Measurements from ENCODE around the gene NUPR1. TPM values are rescaled to one million over a fixed set of nuclear protein-coding genes. Genes with fewer than 3 reads are reported as not detected.
A peak's percentile ranks its signal among the peaks of the same experiment; 100 is the strongest.

Gene NUPR1
- total RNA-seq, 2 experiments from 2014 or later = not detected

GRCh38 chr16:28494121-28494851, 44.5 kb downstream of the NUPR1 start, which contains the start of gene APOBR:
Gene APOBR (plus strand): TSS chr16:28494643. CDS start chr16:28494682, 39 bp downstream.
- TF ChIP-seq CTCF (IDR thresholded peaks at IDR 0.05) = no peak
- Mint-ChIP-seq H3K4me1 (ENCODE audit: low read depth) (peaks cover 52% of the 10 kb centered on the region), H3K9me3 (no peaks in the 10 kb centered on the region), H3K4me3 (peak within 1 kb of the TSS; percentile 86), H3K36me3 (ENCODE audit: low read depth) (peaks cover 14% of the 10 kb centered on the region), H3K27me3 (no peaks in the 10 kb centered on the region), H3K27ac (peak within 1 kb of the TSS; percentile 99)
- ChIA-PET POLR2A (interaction anchor here (0.5 to 2.2 kb wide), 8 partner anchors 9 to 338 kb away, joined by 3 to 8 read pairs (median 3); no protein-coding TSS in a partner anchor), CTCF (interaction anchor here (1.0 to 1.5 kb wide), 2 partner anchors 9 to 61 kb away, joined by 4 to 5 read pairs; no protein-coding TSS in a partner anchor)
- intact Hi-C loops (cut with micrococcal nuclease) = loop anchor here (5.0 kb wide), 1 partner anchor 328 kb away; the partner anchor contains the start of gene ATXN2L
- peak; percentile 82 for ATAC-seq
- peak; percentile 97 for DNase-seq

- CTCF ChIA-PET = interaction anchor here (0.7 to 0.8 kb wide), 2 partner anchors 57 to 493 kb away, joined by 3 to 4 read pairs; no protein-coding TSS in a partner anchor
- H3K4me1 Mint-ChIP-seq (ENCODE audit: low read depth) = peaks cover 52% of the 10 kb centered on the region
- POLR2A ChIA-PET = interaction anchor here (1.0 to 1.8 kb wide), 3 partner anchors 61 to 281 kb away, joined by 4 to 6 read pairs (median 5); partner anchors contain the start of genes SBK1, SGF29 and XPO6
- TF ChIP-seq CTCF (IDR thresholded peaks at IDR 0.05) = no peak
- no peaks in the 10 kb centered on the region for H3K9me3 Mint-ChIP-seq
- ATAC-seq (no peak), DNase-seq (no peak)
- no peaks in the 10 kb centered on the region for H3K27me3 Mint-ChIP-seq
- peaks cover 19% of the 10 kb centered on the region for H3K36me3 Mint-ChIP-seq (ENCODE audit: low read depth)
- H3K4me3 Mint-ChIP-seq = peak overlapping the region; percentile 86
- intact Hi-C loops (cut with micrococcal nuclease) = loop anchor here (5.0 kb wide), 1 partner anchor 330 kb away; the partner anchor contains the start of gene ATXN2L
- H3K27ac Mint-ChIP-seq = peak overlapping the region; percentile 100
These were observed 46.3 kb downstream of the NUPR1 start for GRCh38 chr16:28492511-28492910.

GRCh38 chr16:28491970-28492474, 46.8 kb downstream of the NUPR1 start, which contains the start of gene CLN3:
Gene CLN3 (minus strand): TSS chr16:28492074. CDS start chr16:28491759, 315 bp downstream.
- DNase-seq = peak; percentile 95
- TF ChIP-seq CTCF (IDR thresholded peaks at IDR 0.05) = no peak
- Mint-ChIP-seq H3K27ac (peak within 1 kb of the TSS; percentile 100), H3K4me3 (peak within 1 kb of the TSS; percentile 86), H3K36me3 (ENCODE audit: low read depth) (peaks cover 20% of the 10 kb centered on the region), H3K27me3 (no peaks in the 10 kb centered on the region), H3K9me3 (no peaks in the 10 kb centered on the region), H3K4me1 (ENCODE audit: low read depth) (peaks cover 52% of the 10 kb centered on the region)
- POLR2A ChIA-PET = interaction anchor here (1.0 to 1.8 kb wide), 4 partner anchors 17 to 280 kb away, joined by 4 to 6 read pairs (median 6); partner anchors contain the start of genes SBK1, SGF29 and XPO6
- intact Hi-C loops (cut with micrococcal nuclease) = loop anchor here (5.0 kb wide), 1 partner anchor 330 kb away; the partner anchor contains the start of gene ATXN2L
- ATAC-seq = peak; percentile 50
- CTCF ChIA-PET = interaction anchor here (0.7 to 0.8 kb wide), 2 partner anchors 58 to 494 kb away, joined by 3 to 4 read pairs; no protein-coding TSS in a partner anchor

- POLR2A ChIA-PET = interaction anchor here (1.0 to 1.8 kb wide), 4 partner anchors 12 to 280 kb away, joined by 5 to 6 read pairs (median 6); partner anchors contain the start of genes SGF29 and XPO6
- H3K27me3 Mint-ChIP-seq = no peaks in the 10 kb centered on the region
- no peak for TF ChIP-seq CTCF (IDR thresholded peaks at IDR 0.05)
- DNase-seq (peak; percentile 32), ATAC-seq (no peak)
- intact Hi-C loops (cut with micrococcal nuclease) = loop anchor here (5.0 kb wide), 1 partner anchor 331 kb away; the partner anchor contains the start of gene ATXN2L
- CTCF ChIA-PET = interaction anchor here (0.8 kb wide), 1 partner anchor 58 kb away, joined by 4 read pairs; no protein-coding TSS in a partner anchor
- no peaks in the 10 kb centered on the region for H3K9me3 Mint-ChIP-seq
- peak overlapping the region; percentile 86 for H3K4me3 Mint-ChIP-seq
- peaks cover 47% of the 10 kb centered on the region for H3K4me1 Mint-ChIP-seq (ENCODE audit: low read depth)
- peaks cover 21% of the 10 kb centered on the region for H3K36me3 Mint-ChIP-seq (ENCODE audit: low read depth)
- H3K27ac Mint-ChIP-seq = peak overlapping the region; percentile 100
These were observed 47.4 kb downstream of the NUPR1 start for GRCh38 chr16:28491230-28491969.

All from activated CD8-positive, alpha-beta T cell treated with anti-CD3 and anti-CD28 coated beads for 36 hours (primary cell).